NOMO-1 treated with dmso at 0.1 percent for 144 hours (cell line): ENCODE data around the gene ZNF831.

ENCODE experiments used
- DNase-seq: peaks from one replicate; lab custom pipeline; 2025; ENCODE audit not compliant: unreplicated experiment; lab: John Stamatoyannopoulos, UW

ZNF831 gene

DNA sequence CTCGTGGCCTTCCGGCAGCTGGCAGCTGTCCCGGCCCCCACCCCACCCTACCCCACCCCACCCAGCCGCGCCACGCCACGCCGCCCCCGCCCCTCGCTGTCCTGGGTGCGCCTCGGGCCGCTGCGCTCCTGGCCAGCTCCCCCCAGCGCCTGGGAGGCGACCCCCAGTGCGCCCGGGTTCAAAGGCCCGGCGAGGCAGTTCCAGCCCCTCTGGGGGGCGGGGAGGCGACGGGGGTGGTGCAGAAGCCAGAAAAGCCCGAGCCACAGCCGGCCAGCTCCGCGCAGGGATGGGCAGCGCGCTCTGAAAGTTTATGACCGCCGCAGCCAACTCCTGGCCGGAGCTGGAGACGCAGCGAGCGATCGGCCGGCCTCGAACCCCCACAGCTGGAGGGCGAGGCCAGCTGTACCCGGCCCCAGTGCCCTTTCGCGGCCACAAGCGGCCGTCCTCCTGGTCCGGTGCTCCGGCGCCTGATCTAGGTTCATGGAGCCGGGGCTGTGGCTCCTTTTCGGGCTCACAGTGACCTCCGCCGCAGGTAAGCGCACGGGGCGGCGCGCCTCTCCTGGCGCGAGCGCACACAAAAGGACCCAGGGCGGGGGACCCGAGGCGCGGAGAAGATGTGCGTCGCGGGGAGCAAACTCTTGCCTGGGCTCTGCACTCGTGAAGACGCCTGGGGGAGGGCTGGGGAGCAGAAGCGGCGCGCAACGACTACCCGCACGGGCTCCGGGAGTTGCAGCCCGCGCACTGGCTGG is 136.9 kb downstream of the ZNF831 start, which contains the start of gene EDN3:
Gene EDN3, plus strand, starts transcription at position 279 of the 749 bp plus-strand sequence. Its CDS starts 202 bp downstream, at position 481.
- no peak for DNase-seq

DNA sequence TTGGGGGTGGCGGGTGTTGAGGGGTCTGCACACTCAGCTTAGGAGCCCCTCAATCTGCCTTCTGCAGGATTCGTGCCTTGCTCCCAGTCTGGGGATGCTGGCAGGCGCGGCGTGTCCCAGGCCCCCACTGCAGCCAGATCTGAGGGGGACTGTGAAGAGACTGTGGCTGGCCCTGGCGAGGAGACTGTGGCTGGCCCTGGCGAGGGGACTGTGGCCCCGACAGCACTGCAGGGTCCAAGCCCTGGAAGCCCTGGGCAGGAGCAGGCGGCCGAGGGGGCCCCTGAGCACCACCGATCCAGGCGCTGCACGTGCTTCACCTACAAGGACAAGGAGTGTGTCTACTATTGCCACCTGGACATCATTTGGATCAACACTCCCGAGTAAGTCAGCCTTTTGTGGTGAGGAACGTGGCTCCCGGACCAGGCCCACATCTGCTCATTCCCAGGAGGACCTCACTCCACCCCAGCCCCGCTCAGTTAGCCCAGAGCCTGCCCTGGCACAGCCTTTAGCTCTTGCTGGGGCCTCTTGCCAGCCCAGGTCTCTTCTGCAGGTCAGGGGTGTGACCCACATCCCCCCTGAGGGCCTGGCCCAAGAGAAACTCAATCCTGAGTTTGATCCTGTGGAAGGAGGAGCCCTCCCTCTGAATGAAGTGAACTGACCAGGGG is 137.9 kb downstream of the ZNF831 start:
- DNase-seq: no peak

DNA sequence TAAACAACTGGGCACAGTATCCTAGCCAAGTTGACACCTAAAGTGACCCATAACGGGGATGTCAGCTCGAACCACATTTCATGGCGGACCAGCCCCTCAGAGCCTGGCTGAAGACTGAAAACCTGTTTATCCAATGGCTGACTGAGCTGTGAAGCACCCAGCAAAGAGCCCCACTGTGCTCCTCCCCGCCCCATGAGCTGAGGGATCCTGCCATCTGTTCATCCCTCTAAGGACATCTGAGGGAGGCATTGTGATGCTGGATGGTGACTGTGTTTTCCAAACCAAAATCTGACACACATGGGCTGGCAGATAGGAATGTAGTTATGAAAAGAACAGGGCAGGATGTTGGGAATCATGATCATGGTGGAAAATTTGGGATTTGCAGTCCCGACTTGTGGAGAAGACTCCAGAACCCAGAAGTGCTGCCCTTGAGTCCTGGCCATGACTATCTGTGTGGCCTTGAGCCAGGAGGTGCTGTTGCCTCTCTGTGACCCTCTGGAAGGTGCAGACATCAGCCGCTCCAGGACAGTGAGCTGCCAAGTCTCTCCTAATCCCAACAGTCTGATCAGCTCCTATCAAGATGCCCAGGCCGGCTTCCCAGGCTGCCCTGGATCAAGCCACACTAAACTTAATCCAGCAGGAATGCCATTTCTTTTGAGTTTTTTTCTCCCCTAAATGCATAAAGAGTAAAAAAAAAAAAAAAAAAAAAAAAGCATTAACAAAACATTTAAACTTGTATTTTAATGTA is 142.5 kb downstream of the ZNF831 start:
- no peak for DNase-seq

DNA sequence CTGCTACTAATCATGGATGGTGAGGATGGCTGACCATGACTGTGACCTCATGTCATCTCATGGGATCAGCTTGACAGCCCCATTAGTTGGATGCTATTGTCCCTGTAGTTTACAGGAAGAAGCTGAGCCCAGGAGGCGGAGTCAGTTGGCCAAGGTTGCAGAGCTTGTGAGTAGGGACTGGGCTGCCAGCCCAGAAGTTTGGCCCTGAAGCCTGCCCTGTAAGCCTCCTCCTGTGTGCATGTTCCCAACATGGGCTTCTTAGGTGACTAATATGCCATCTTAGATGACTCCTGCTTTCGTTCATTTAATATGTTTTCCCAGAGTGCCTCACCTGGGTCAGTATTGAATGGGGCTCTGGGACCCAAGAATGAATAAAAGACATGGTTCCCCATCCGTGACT is 143.6 kb downstream of the ZNF831 start:
- DNase-seq: no peak
